HEK293 (cell line): ENCODE data around the gene AMIGO1.

Source experiments
- CTCF ChIA-PET: fragments of 350-600 bp; formaldehyde crosslinking; extraction: SDS; loops from one replicate; lab custom pipeline; 2021; ENCODE audit warnings: antibody characterized with exemption; lab: Yijun Ruan, JAX
- POLR2A ChIA-PET: fragments of 300-600 bp; formaldehyde crosslinking; extraction: SDS; loops from one replicate; lab custom pipeline; 2020; ENCODE audit warnings: antibody characterized with exemption, inconsistent platforms; lab: Yijun Ruan, JAX
- H3K27ac ChIP-seq: fragments of 200-500 bp; sonication (Bioruptor generic); 2 replicates; pipeline ENCODE4 v1.5.1; 2014; ENCODE audit warnings: low read depth, low read length, control low read depth, inconsistent platforms; ENCODE audit errors: extremely low read depth
- H3K36me3 ChIP-seq, 2 experiments: fragments of 200-500 bp in 1 of 2; sonication (Bioruptor generic) in 1 of 2; 1 replicate in 1 of 2; 2 replicates in 1 of 2; pipeline ENCODE4 v1.5.1; 2014 to 2017; ENCODE audit warnings: inconsistent platforms in 2 of 2, low read length in 2 of 2; ENCODE audit not compliant: control insufficient read depth in 2 of 2, insufficient read depth in 1 of 2
- H3K4me1 ChIP-seq: fragments of 200-500 bp; sonication (Bioruptor generic); 2 replicates; pipeline ENCODE4 v1.5.1; 2014; ENCODE audit warnings: mild to moderate bottlenecking, low read length, inconsistent platforms; ENCODE audit not compliant: control insufficient read depth, insufficient read depth
- H3K4me3 ChIP-seq: 2 replicates; pipeline ENCODE4 v1.5.1; 2011; ENCODE audit warnings: low read depth, mild to moderate bottlenecking, control low read depth, low read length, moderate library complexity
- H3K9me3 ChIP-seq: fragments of 200-500 bp; sonication (Bioruptor generic); 2 replicates; pipeline ENCODE4 v1.5.1; 2014; ENCODE audit warnings: low read depth, low read length, inconsistent platforms; ENCODE audit not compliant: control insufficient read depth, insufficient read depth
- BCL6B ChIP-seq: fragments of 450-650 bp; formaldehyde crosslinking; IDR thresholded peaks from 2 replicates; pipeline ENCODE4 v1.5.1; 2017; ENCODE audit warnings: missing biosample characterization, missing genetic modification characterization
- HOXD13 ChIP-seq: sonication (generic); formaldehyde crosslinking; IDR thresholded peaks from 2 replicates; pipeline ENCODE4 v1.8.0; 2022; ENCODE audit warnings: missing genetic modification reagents, borderline replicate concordance
- SCRT2 ChIP-seq: fragments of 450-650 bp; formaldehyde crosslinking; IDR thresholded peaks from 2 replicates; pipeline ENCODE4 v1.5.1; 2016; ENCODE audit warnings: missing biosample characterization, missing genetic modification characterization
- ZBTB20 ChIP-seq: fragments of 450-650 bp; formaldehyde crosslinking; IDR thresholded peaks from 2 replicates; pipeline ENCODE4 v1.5.1; 2016; ENCODE audit warnings: missing biosample characterization, missing genetic modification characterization
- ZBTB7A ChIP-seq: fragments of 450-650 bp; formaldehyde crosslinking; IDR thresholded peaks from 2 replicates; pipeline ENCODE4 v1.5.1; 2016; ENCODE audit warnings: low read depth, missing biosample characterization, missing genetic modification characterization
- ZFHX2 ChIP-seq: fragments of 450-650 bp; formaldehyde crosslinking; conservative IDR thresholded peaks from 2 replicates; pipeline ENCODE4 v1.5.1; 2016; ENCODE audit warnings: missing biosample characterization, missing genetic modification characterization
- ZFP41 ChIP-seq: fragments of 450-650 bp; formaldehyde crosslinking; IDR thresholded peaks from 2 replicates; pipeline ENCODE4 v1.5.1; 2016; ENCODE audit warnings: missing biosample characterization, missing genetic modification characterization, borderline replicate concordance
- ZNF174 ChIP-seq: fragments of 450-650 bp; formaldehyde crosslinking; IDR thresholded peaks from 2 replicates; pipeline ENCODE4 v1.5.0; 2017; ENCODE audit warnings: missing biosample characterization, mild to moderate bottlenecking, missing genetic modification characterization
- ZNF18 ChIP-seq: fragments of 450-650 bp; formaldehyde crosslinking; IDR thresholded peaks from 2 replicates; pipeline ENCODE4 v1.5.1; 2016; ENCODE audit warnings: missing biosample characterization, missing genetic modification characterization
- ZNF2 ChIP-seq: fragments of 450-650 bp; formaldehyde crosslinking; IDR thresholded peaks from 2 replicates; pipeline ENCODE4 v1.5.1; 2016; ENCODE audit warnings: missing biosample characterization, missing genetic modification characterization
- ZNF239 ChIP-seq: fragments of 450-650 bp; formaldehyde crosslinking; IDR thresholded peaks from 2 replicates; pipeline ENCODE4 v1.5.1; 2016; ENCODE audit warnings: missing biosample characterization, missing genetic modification characterization
- ZNF292 ChIP-seq: fragments of 450-650 bp; formaldehyde crosslinking; IDR thresholded peaks from 2 replicates; pipeline ENCODE4 v1.5.1; 2016; ENCODE audit warnings: low read depth, missing biosample characterization, missing genetic modification characterization, borderline replicate concordance
- ZNF398 ChIP-seq: fragments of 450-650 bp; formaldehyde crosslinking; IDR thresholded peaks from 2 replicates; pipeline ENCODE4 v1.5.1; 2017; ENCODE audit warnings: missing biosample characterization, missing genetic modification characterization
- ZNF416 ChIP-seq: fragments of 450-650 bp; formaldehyde crosslinking; IDR thresholded peaks from 2 replicates; pipeline ENCODE4 v1.5.1; 2016; ENCODE audit warnings: missing biosample characterization, missing genetic modification characterization
- ZNF423 ChIP-seq: fragments of 450-650 bp; formaldehyde crosslinking; IDR thresholded peaks from 2 replicates; pipeline ENCODE4 v1.5.1; 2016; ENCODE audit warnings: missing biosample characterization, missing genetic modification characterization
- ZNF518A ChIP-seq: fragments of 450-650 bp; formaldehyde crosslinking; conservative IDR thresholded peaks from 2 replicates; pipeline ENCODE4 v1.5.1; 2016; ENCODE audit warnings: low read depth, missing biosample characterization, missing genetic modification characterization
- ZNF548 ChIP-seq: fragments of 450-650 bp; formaldehyde crosslinking; IDR thresholded peaks from 2 replicates; pipeline ENCODE4 v1.5.1; 2016; ENCODE audit warnings: missing biosample characterization, missing genetic modification characterization
- ZNF561 ChIP-seq: fragments of 450-650 bp; IDR thresholded peaks from 2 replicates; pipeline ENCODE4 v1.5.1; 2018; ENCODE audit warnings: missing biosample characterization, missing genetic modification characterization, borderline replicate concordance
- ZNF621 ChIP-seq: fragments of 450-650 bp; formaldehyde crosslinking; IDR thresholded peaks from 2 replicates; pipeline ENCODE4 v1.5.1; 2017; ENCODE audit warnings: missing biosample characterization, missing genetic modification characterization
- ZNF692 ChIP-seq: fragments of 450-650 bp; formaldehyde crosslinking; IDR thresholded peaks from 2 replicates; pipeline ENCODE4 v1.5.1; 2016; ENCODE audit warnings: missing biosample characterization, missing genetic modification characterization
- ZNF704 ChIP-seq: fragments of 450-650 bp; formaldehyde crosslinking; IDR thresholded peaks from 2 replicates; pipeline ENCODE4 v1.5.1; 2016; ENCODE audit warnings: missing biosample characterization, missing genetic modification characterization

AMIGO1 gene

GRCh38 chr1:109483672-109484518 lies 25.6 kb downstream of the AMIGO1 start, which contains the start of gene ATXN7L2:
Gene ATXN7L2, plus strand, starts transcription at chr1:109483905. Its CDS starts 49 bp downstream, at chr1:109483954.
- peak within 1 kb of the TSS; percentile 60 for H3K4me3 ChIP-seq
- H3K36me3 ChIP-seq, result peaks cover 0 to 25% of the 10 kb centered on the region in 2 experiments; a peak in 1 of 3 replicates
- ChIA-PET POLR2A (interaction anchor here (0.6 to 1.6 kb wide), 13 partner anchors 10 to 539 kb away, joined by 3 to 8 read pairs (median 5); partner anchors contain the start of genes GNAI3, PSMA5 and WDR47), CTCF (interaction anchor here (0.6 to 5.5 kb wide), 4 partner anchors 9 to 52 kb away, joined by 4 to 39 read pairs (median 6); partner anchors contain the start of gene CYB561D1)
- H3K27ac ChIP-seq, result peak within 1 kb of the TSS; percentile 81
- H3K9me3 ChIP-seq, result no peaks in the 10 kb centered on the region
- no peaks in the 10 kb centered on the region for H3K4me1 ChIP-seq
- peak; percentile 64 for TF ChIP-seq ZNF239 (tag by site-specific recombination)
- TF ChIP-seq ZNF2 (tag by site-specific recombination), result peak; percentile 97
- no peak; the same call in none of the 2 replicates for TF ChIP-seq ZNF518A (tag by site-specific recombination)
- TF ChIP-seq ZFP41, result no peak
- TF ChIP-seq HOXD13 (CRISPR knock-in tag), result no peak; the same call in 1 of the 2 replicates
- peak; percentile 59; the same call in 1 of the 2 replicates for TF ChIP-seq ZNF548 (tag by site-specific recombination)
- TF ChIP-seq ZNF174, result no peak
- TF ChIP-seq ZNF621, result no peak
- TF ChIP-seq ZNF692, result peak; percentile 97
- TF ChIP-seq ZNF18 (tag by site-specific recombination), result 0 out of 2 replicates have a peak, but pooled peaks have one; percentile 16
- TF ChIP-seq ZNF704 (tag by site-specific recombination), result no peak
- TF ChIP-seq ZNF292 (tag by site-specific recombination), result 0 out of 2 replicates have a peak, but pooled peaks have one; percentile 9
- no peak; the same call in 1 of the 2 replicates for TF ChIP-seq ZNF416 (tag by site-specific recombination)
- no peak for TF ChIP-seq BCL6B (tag by site-specific recombination)
- peak; percentile 100 for TF ChIP-seq ZBTB7A
- peak; percentile 72 for TF ChIP-seq ZNF398
- peak; percentile 72; the same call in 1 of the 2 replicates for TF ChIP-seq ZBTB20
- peak; percentile 87; the same call in 1 of the 2 replicates for TF ChIP-seq ZNF561 (tag by site-specific recombination)
- peak; percentile 63; the same call in 1 of the 2 replicates for TF ChIP-seq SCRT2 (tag by site-specific recombination)
- peak; percentile 91 for TF ChIP-seq ZFHX2
- TF ChIP-seq ZNF423 (tag by site-specific recombination), result peak; percentile 79
